Loucy (cell line): Measurements from ENCODE around the gene COL27A1.

Experiments used
- H2AFZ ChIP-seq: fragments of 200-600 bp; sonication (generic); 2 replicates; pipeline ENCODE4 v1.6.0; 2016; ENCODE audit warnings: antibody characterized with exemption, mild to moderate bottlenecking, low read length, moderate library complexity
- H3F3A ChIP-seq: fragments of 200-600 bp; 2 replicates; pipeline ENCODE4 v1.6.0; 2016; ENCODE audit warnings: antibody characterized with exemption, low read depth, mild to moderate bottlenecking
- H3K27me3 ChIP-seq: fragments of 200-600 bp; sonication (generic); 2 replicates; pipeline ENCODE4 v1.6.1; 2014; ENCODE audit warnings: low read length, mild to moderate bottlenecking; ENCODE audit not compliant: insufficient read depth, poor library complexity, severe bottlenecking
- H3K36me3 ChIP-seq: fragments of 200-600 bp; sonication (generic); 2 replicates; pipeline ENCODE4 v1.6.1; 2016; ENCODE audit warnings: low read length; ENCODE audit not compliant: insufficient read depth
- H3K4me1 ChIP-seq: fragments of 200-600 bp; sonication (generic); 2 replicates; pipeline ENCODE4 v1.5.1; 2014; ENCODE audit warnings: low read length, mild to moderate bottlenecking; ENCODE audit not compliant: insufficient read depth, poor library complexity, severe bottlenecking
- H3K4me2 ChIP-seq: fragments of 200-600 bp; sonication (generic); 2 replicates; pipeline ENCODE4 v1.6.0; 2014; ENCODE audit warnings: antibody characterized with exemption, low read length, low read depth, mild to moderate bottlenecking; ENCODE audit not compliant: poor library complexity, severe bottlenecking
- H3K4me3 ChIP-seq: fragments of 200-600 bp; sonication (generic); 2 replicates; pipeline ENCODE4 v1.5.1; 2014; ENCODE audit warnings: low read length, mild to moderate bottlenecking, mixed read lengths; ENCODE audit not compliant: poor library complexity, severe bottlenecking
- H3K79me2 ChIP-seq: fragments of 200-600 bp; sonication (generic); 2 replicates; pipeline ENCODE4 v1.6.1; 2014; ENCODE audit warnings: low read length; ENCODE audit not compliant: insufficient read depth
- H3K9ac ChIP-seq: fragments of 200-600 bp; sonication (generic); 2 replicates; pipeline ENCODE4 v1.6.0; 2014; ENCODE audit warnings: mild to moderate bottlenecking, low read depth, low read length, moderate library complexity; ENCODE audit not compliant: poor library complexity, severe bottlenecking
- H3K9me2 ChIP-seq: fragments of 200-600 bp; sonication (generic); replicated peaks from 2 replicates; pipeline ENCODE4 v1.6.1; 2016; ENCODE audit warnings: low read depth, low read length, mixed read lengths
- H3K9me3 ChIP-seq: fragments of 200-600 bp; sonication (generic); 2 replicates; pipeline ENCODE4 v1.6.1; 2014; ENCODE audit warnings: mild to moderate bottlenecking, antibody characterized with exemption, low read length, low read depth; ENCODE audit not compliant: insufficient read depth
- H4K20me1 ChIP-seq: fragments of 200-600 bp; sonication (generic); 2 replicates; pipeline ENCODE4 v1.6.0; 2014; ENCODE audit warnings: antibody characterized with exemption, low read length, mild to moderate bottlenecking; ENCODE audit not compliant: insufficient read depth, poor library complexity, severe bottlenecking
- EZH2phosphoT487 ChIP-seq: fragments of 200-600 bp; IDR thresholded peaks from 2 replicates; pipeline ENCODE4 v1.6.1; 2018; ENCODE audit warnings: antibody characterized with exemption, mild to moderate bottlenecking, moderate library complexity, borderline replicate concordance
- TF ChIP-seq, protein P1 (sequence below): fragments of 200-600 bp; sonication (generic); conservative IDR thresholded peaks from 2 replicates; pipeline ENCODE4 v1.5.1; 2014; ENCODE audit warnings: mild to moderate bottlenecking, antibody characterized with exemption, low read length

COL27A1 gene

DNA sequence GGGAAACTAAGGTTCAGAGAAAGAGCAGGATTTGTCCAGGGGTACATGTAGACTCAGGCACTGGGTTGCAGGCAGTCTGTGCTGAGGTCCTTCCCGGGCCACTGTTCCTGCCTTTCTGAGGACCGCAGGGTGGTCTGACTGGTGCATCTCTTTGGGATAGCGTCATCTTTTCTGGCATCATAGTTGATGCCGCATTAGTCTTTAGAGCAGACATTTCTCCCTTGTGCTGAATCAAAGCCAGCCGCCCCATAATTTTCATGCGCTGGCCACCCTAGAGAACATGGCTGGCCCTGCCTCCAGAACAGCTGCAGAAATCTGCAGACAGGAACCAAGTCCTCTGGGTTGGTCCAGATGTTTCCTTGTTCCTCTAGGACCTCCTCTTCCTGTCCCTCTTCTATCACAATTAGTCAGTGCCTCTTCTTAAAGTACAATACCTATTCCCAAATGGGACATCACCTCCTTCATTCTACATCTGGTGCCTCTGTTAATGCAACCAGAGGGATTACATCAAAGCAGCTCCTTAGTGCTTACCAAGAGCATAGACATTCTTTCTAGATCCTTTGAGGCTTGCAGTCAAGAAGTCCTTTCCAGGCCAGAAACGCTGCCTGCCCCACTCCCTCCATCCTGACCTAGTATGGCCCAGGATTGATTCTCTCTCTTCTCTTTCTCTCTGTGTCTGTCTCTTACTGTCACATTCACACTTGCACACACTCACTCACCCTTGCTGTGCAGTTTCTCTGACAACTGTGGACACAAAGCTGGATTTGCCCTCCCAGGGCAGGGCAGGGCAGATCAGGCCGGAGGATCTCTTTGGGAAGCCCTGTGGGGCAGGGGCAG is 125.5 kb downstream of the COL27A1 start:
- Histone ChIP-seq H3K4me2 (no peak overlapping the region), H3K79me2 (no peaks in the 10 kb centered on the region), H3K9ac (no peak overlapping the region), H3K4me3 (no peak overlapping the region), H3F3A (no peaks in the 10 kb centered on the region), H4K20me1 (no peaks in the 10 kb centered on the region), H3K9me2 (no peaks in the 10 kb centered on the region), H3K36me3 (no peaks in the 10 kb centered on the region), H3K27me3 (no peaks in the 10 kb centered on the region), H2AFZ (no peak overlapping the region), H3K9me3 (no peaks in the 10 kb centered on the region), H3K4me1 (no peaks in the 10 kb centered on the region)
- no peak for TF ChIP-seq EZH2phosphoT487
- TF ChIP-seq, protein P1, sequence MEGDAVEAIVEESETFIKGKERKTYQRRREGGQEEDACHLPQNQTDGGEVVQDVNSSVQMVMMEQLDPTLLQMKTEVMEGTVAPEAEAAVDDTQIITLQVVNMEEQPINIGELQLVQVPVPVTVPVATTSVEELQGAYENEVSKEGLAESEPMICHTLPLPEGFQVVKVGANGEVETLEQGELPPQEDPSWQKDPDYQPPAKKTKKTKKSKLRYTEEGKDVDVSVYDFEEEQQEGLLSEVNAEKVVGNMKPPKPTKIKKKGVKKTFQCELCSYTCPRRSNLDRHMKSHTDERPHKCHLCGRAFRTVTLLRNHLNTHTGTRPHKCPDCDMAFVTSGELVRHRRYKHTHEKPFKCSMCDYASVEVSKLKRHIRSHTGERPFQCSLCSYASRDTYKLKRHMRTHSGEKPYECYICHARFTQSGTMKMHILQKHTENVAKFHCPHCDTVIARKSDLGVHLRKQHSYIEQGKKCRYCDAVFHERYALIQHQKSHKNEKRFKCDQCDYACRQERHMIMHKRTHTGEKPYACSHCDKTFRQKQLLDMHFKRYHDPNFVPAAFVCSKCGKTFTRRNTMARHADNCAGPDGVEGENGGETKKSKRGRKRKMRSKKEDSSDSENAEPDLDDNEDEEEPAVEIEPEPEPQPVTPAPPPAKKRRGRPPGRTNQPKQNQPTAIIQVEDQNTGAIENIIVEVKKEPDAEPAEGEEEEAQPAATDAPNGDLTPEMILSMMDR = no peak

DNA sequence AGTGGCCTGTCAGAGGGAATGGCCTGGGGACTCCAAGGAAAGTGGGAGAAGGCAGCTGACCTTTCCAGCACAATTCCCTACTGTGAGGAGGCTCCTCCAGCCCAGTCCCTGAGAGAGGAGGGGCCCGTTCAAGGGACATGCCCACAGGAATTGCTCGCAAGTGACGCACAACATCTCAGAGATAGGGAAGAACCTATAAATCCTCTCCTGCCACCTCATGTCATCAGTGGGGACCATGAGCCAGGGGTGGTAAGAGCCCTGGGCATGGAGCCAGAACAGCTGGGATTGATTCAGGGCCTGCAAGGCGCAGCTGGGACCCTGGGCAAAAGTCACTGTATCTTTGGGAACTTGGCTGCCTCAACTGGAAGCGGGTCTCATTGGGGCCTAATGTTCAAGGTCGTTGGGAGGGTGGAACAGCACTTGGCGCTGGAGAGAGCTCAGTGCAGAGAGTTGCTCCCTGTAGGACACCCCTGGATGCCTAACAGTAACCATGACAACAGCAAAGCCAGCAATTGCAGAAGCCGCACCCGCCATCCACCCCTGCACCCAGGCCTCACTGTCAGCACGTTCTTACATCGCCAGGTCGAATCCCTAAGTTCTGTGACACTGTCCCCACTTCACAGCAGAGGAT is 126.3 kb downstream of the COL27A1 start:
- Histone ChIP-seq H3K9me3 (no peaks in the 10 kb centered on the region), H3K4me3 (no peak overlapping the region), H2AFZ (no peak overlapping the region), H4K20me1 (no peaks in the 10 kb centered on the region), H3K36me3 (no peaks in the 10 kb centered on the region), H3K9ac (no peak overlapping the region), H3K27me3 (no peaks in the 10 kb centered on the region), H3F3A (no peaks in the 10 kb centered on the region), H3K4me1 (no peaks in the 10 kb centered on the region), H3K9me2 (no peaks in the 10 kb centered on the region), H3K79me2 (no peaks in the 10 kb centered on the region), H3K4me2 (no peak overlapping the region)
- no peak for TF ChIP-seq EZH2phosphoT487
- TF ChIP-seq, protein P1 = no peak

- H3K27me3 ChIP-seq = no peaks in the 10 kb centered on the region
- no peak overlapping the region for H3K4me3 ChIP-seq
- no peaks in the 10 kb centered on the region for H4K20me1 ChIP-seq
- no peaks in the 10 kb centered on the region for H3K36me3 ChIP-seq
- no peaks in the 10 kb centered on the region for H3K9me3 ChIP-seq
- H3K4me1 ChIP-seq = no peaks in the 10 kb centered on the region
- H3K9ac ChIP-seq = no peak overlapping the region
- no peak overlapping the region for H3K4me2 ChIP-seq
- H3K79me2 ChIP-seq = no peaks in the 10 kb centered on the region
- no peaks in the 10 kb centered on the region for H3K9me2 ChIP-seq
- no peak for TF ChIP-seq EZH2phosphoT487
- TF ChIP-seq, protein P1 = no peak
- H3F3A ChIP-seq = no peaks in the 10 kb centered on the region
- no peak overlapping the region for H2AFZ ChIP-seq
These were observed 126.8 kb downstream of the COL27A1 start for GRCh38 chr9:114282104-114282485.
